Keratinocyte (primary cell): ENCODE measurements around the gene TMC1. TPM values are rescaled to one million over a fixed set of nuclear protein-coding genes. Genes with fewer than 3 reads are reported as not detected.

ENCODE experiments used
- DNase-seq: peaks from one replicate; pipeline ENCODE4 v3.0.0-alpha.2; 2011; ENCODE audit warnings: low read depth, missing footprints, low spot score
- FAIRE-seq: peaks from 2 replicates; lab custom pipeline; 2011; peaks lifted over from hg19 to GRCh38; lab: Jason Lieb, UNC
- H2AFZ ChIP-seq: 2 replicates; pipeline ENCODE4 v1.6.0; 2012; ENCODE audit warnings: low read length, control low read depth, inconsistent platforms; ENCODE audit not compliant: control insufficient read depth
- H3K27ac ChIP-seq: 2 replicates; pipeline ENCODE4 v1.5.1; 2011; ENCODE audit warnings: low read length; ENCODE audit not compliant: control insufficient read depth, insufficient read depth
- H3K27me3 ChIP-seq: 3 replicates; pipeline ENCODE4 v1.6.0; 2011; ENCODE audit warnings: low read length; ENCODE audit not compliant: control insufficient read depth, insufficient read depth; ENCODE audit errors: extremely low read depth
- H3K36me3 ChIP-seq, 2 experiments: 2 replicates in 1 of 2; 3 replicates in 1 of 2; pipeline ENCODE4 v1.5.1; 2011; ENCODE audit warnings: low read length in 2 of 2, mild to moderate bottlenecking in 1 of 2; ENCODE audit not compliant: control insufficient read depth in 2 of 2, insufficient read depth in 2 of 2; ENCODE audit errors: extremely low read depth in 1 of 2
- H3K4me1 ChIP-seq: 3 replicates; pipeline ENCODE4 v1.5.1; 2011; ENCODE audit warnings: low read length; ENCODE audit not compliant: control insufficient read depth, insufficient read depth; ENCODE audit errors: extremely low read depth
- H3K4me2 ChIP-seq: 3 replicates; pipeline ENCODE4 v1.6.0; 2011; ENCODE audit warnings: low read depth, low read length; ENCODE audit not compliant: control insufficient read depth, insufficient read depth; ENCODE audit errors: extremely low read depth
- H3K4me3 ChIP-seq, 3 experiments: fragments of 200-600 bp in 1 of 3; sonication (generic) in 1 of 3; 2 replicates in 2 of 3; 3 replicates in 1 of 3; pipeline ENCODE4 v1.5.1; 2011 to 2016; ENCODE audit warnings: low read length in 3 of 3, mild to moderate bottlenecking in 3 of 3, control low read depth in 2 of 3, inconsistent platforms in 1 of 3, low read depth in 1 of 3, mixed read lengths in 1 of 3, mixed run types in 1 of 3, moderate library complexity in 1 of 3; ENCODE audit not compliant: control insufficient read depth in 2 of 3, insufficient read depth in 2 of 3; ENCODE audit errors: extremely low read depth in 1 of 3
- H3K79me2 ChIP-seq: 2 replicates; pipeline ENCODE4 v1.6.0; 2012; ENCODE audit warnings: low read length; ENCODE audit not compliant: control insufficient read depth, insufficient read depth
- H3K9ac ChIP-seq: 3 replicates; pipeline ENCODE4 v1.6.0; 2011; ENCODE audit warnings: low read length; ENCODE audit not compliant: control insufficient read depth, insufficient read depth; ENCODE audit errors: extremely low read depth
- H3K9me1 ChIP-seq: 3 replicates; pipeline ENCODE4 v1.6.0; 2011; ENCODE audit warnings: low read length; ENCODE audit not compliant: control insufficient read depth, insufficient read depth; ENCODE audit errors: extremely low read depth
- H3K9me3 ChIP-seq: 2 replicates; pipeline ENCODE4 v1.5.1; 2012; ENCODE audit warnings: low read depth, low read length; ENCODE audit not compliant: control insufficient read depth
- H4K20me1 ChIP-seq: 3 replicates; pipeline ENCODE4 v1.6.0; 2011; ENCODE audit warnings: low read length; ENCODE audit not compliant: control insufficient read depth, insufficient read depth; ENCODE audit errors: extremely low read depth
- CTCF ChIP-seq, 3 experiments: IDR thresholded peaks in 1 of 3; conservative IDR thresholded peaks in 1 of 3; optimal IDR thresholded peaks in 1 of 3; 2 replicates in 2 of 3; 3 replicates in 1 of 3; pipeline versions ENCODE3 to v1.5.1; 2011; ENCODE audit warnings: low read length in 3 of 3, mild to moderate bottlenecking in 3 of 3, moderate library complexity in 2 of 3, control low read depth in 1 of 3, inconsistent platforms in 1 of 3; ENCODE audit not compliant: insufficient read depth in 2 of 3; ENCODE audit errors: extremely low read depth in 1 of 3
- EZH2 ChIP-seq: IDR thresholded peaks from one replicate; pipeline ENCODE4 v1.6.1; 2012; ENCODE audit warnings: inconsistent platforms, mild to moderate bottlenecking, low read length, moderate library complexity
- dilution Hi-C: fragments of 300-500 bp; cut with MboI; formaldehyde crosslinking; loops from one replicate; pipeline ENCODE4 v1.7.0; 2020; ENCODE audit warnings: low sequenced_read_pairs; ENCODE audit not compliant: extremely low pct_ligation_motif_present
- polyA plus RNA-seq, 5 experiments: library from polyadenylated mRNA; depleted of rRNA in 3 of 5; stranded (reverse) in 3 of 5; stranded (forward) in 1 of 5; unstranded in 1 of 5; fragments of >200 nt; gene quantifications; 1 replicate in 1 of 5; 2 replicates in 3 of 5; 3 replicates in 1 of 5; pipeline versions ENCODE4 v1.2.1 to v1.2.3, GENCODE V29; 2011 to 2012; ENCODE audit warnings: missing spikeins in 2 of 5, low read depth in 1 of 5, low replicate concordance in 1 of 5

The TMC1 gene
- polyA plus RNA-seq, 1 donor (not counting 4 experiments of a cell fraction or from before 2014, with no cell fraction given): 0.05 TPM

GRCh38 chr9:72633966-72634365 lies 112.6 kb downstream of the TMC1 start:
- Histone ChIP-seq H3K9me3 (peaks cover 10% of the 10 kb centered on the region), H4K20me1 (no peaks in the 10 kb centered on the region), H3K27ac (no peak overlapping the region), H3K79me2 (no peaks in the 10 kb centered on the region), H3K4me2 (no peak overlapping the region), H3K9me1 (no peaks in the 10 kb centered on the region), H3K4me1 (no peaks in the 10 kb centered on the region), H3K36me3 (no peaks in the 10 kb centered on the region), H3K27me3 (no peaks in the 10 kb centered on the region), H2AFZ (no peak overlapping the region), H3K4me3 (no peak overlapping the region), H3K9ac (no peak overlapping the region)
- FAIRE-seq (peak; percentile 5), DNase-seq (no peak)
- TF ChIP-seq CTCF (optimal IDR thresholded peaks at IDR 0.05 in 1 of 3, IDR thresholded peaks at IDR 0.05 in 1 of 3, conservative IDR thresholded peaks at IDR 0.05 in 1 of 3; ENCODE audit: extremely low read depth in 1 of 3, insufficient read depth in 2 of 3, low read length in 3 of 3) (no peak), EZH2 (no peak)
- dilution Hi-C loops: no loop called here

- H2AFZ ChIP-seq: no peak overlapping the region
- no peak overlapping the region for H3K4me3 ChIP-seq
- H3K9me1 ChIP-seq: no peaks in the 10 kb centered on the region
- H3K27ac ChIP-seq: no peak overlapping the region
- DNase-seq (no peak), FAIRE-seq (no peak)
- H3K4me1 ChIP-seq: no peaks in the 10 kb centered on the region
- H3K9me3 ChIP-seq: peaks cover 10% of the 10 kb centered on the region
- no peaks in the 10 kb centered on the region for H4K20me1 ChIP-seq
- dilution Hi-C loops: no loop called here
- no peak for TF ChIP-seq EZH2
- no peak for TF ChIP-seq CTCF (optimal IDR thresholded peaks at IDR 0.05 in 1 of 3, IDR thresholded peaks at IDR 0.05 in 1 of 3, conservative IDR thresholded peaks at IDR 0.05 in 1 of 3; ENCODE audit: extremely low read depth in 1 of 3, insufficient read depth in 2 of 3, low read length in 3 of 3)
- H3K79me2 ChIP-seq: no peaks in the 10 kb centered on the region
- H3K9ac ChIP-seq: no peak overlapping the region
- no peak overlapping the region for H3K4me2 ChIP-seq
- no peaks in the 10 kb centered on the region for H3K36me3 ChIP-seq
- no peaks in the 10 kb centered on the region for H3K27me3 ChIP-seq
These were observed 113.8 kb downstream of the TMC1 start for GRCh38 chr9:72635197-72635596.
